HG02973 (cell line): ENCODE measurements around the gene CD84.
"Not testable (repeated sequence)": the region's sequence is repeated elsewhere in the genome, so short reads cannot be mapped to it uniquely, and the experiment has no call there.

Experiments
- ATAC-seq: cut with Tn5 transposase; IDR thresholded peaks from one replicate; pipeline ENCODE4 v1.9.1; 2021; ENCODE audit warnings: moderate library complexity; ENCODE audit not compliant: unreplicated experiment

The CD84 gene

DNA sequence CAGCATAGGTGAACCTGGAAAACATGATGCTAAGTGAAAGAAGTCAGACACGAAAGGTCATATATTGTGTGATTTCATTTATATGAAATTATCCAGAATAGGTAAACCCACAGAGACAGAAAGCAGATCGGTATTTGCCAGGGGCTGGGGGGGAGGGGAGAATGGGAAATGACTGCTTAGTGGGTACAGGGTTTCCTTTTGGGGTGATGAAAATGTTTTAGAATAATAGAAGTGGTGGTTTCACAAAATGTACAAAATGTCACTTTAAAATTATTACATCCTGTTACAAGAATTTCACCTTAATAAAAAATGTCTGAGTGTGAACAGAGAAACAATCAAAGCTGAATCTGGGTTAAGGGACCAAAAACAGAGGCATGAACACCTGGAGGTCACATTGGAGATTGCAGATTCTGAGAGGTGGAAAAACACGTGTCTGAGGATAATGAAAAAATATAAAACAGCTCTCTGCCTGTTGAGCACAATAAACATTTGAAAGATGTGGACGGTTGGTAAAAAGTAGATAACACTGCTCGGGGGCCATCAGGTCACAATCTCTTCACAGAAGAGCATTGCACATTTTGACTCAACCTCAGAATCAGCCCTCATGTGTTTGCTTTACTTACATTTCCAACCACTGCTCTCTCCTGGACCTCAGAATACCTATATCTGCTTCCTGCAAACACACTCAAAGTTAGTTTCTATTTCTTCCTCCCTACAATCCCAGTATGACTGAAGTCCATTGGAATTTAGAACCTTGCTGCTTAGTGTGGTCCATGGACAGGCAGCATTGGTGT, 59.5 kb downstream of the CD84 start:
- no peak for ATAC-seq

DNA sequence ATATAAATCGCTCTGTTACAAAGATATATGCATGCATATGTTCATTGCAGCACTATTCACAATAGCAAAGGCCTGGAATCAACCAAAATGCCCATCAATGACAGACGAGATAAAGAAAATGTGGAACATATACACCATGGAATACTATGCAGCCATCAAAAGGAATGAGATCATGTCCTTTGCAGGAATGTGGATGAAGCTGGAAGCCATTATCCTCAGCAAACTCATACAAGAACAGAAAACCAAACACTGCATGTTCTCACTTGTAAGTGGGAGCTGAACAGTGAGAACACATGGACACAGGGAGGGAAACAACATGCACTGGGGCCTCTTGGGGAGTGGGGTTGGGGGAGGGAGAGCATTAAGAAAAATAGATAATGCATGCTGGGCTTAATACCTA, 61.8 kb downstream of the CD84 start:
- not testable (repeated sequence) for ATAC-seq

DNA sequence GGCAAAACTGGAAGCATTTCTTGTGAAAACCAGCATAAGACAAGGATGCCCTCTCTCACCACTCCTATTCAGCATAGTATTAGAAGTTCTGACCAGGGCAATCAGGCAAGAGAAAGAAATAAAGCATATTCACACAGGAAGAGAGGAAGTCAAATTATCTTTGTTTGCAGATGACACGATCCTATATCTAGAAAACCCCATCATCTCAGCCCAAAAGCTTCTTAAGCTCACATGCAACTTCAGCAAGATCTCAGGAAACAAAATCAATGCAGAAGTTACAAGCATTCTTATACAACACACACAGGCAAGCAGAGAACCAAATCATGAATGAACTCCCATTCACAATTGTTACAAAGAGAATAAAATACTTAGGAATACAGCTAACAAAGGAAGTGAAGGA, 63.4 kb downstream of the CD84 start:
- ATAC-seq = not testable (repeated sequence)

DNA sequence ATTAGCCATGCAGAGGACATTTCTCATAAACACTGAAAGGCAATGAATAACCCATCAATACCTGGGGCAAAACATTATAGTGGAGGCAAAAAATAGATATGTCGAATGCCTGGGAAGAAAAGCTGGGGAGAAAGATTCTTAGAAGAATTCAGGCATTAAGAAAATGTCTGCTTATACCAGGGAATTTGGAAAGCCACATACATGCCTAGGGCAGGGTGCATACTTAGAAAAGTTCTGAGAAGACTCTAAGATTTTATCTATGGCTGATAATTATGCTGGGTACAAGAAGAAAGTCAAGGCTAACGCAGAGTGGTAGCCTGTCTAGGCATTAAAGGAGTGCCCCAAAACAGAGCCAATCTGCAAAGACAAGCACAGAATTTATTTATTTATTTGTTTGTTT, 74.6 kb downstream of the CD84 start:
- ATAC-seq = no peak

DNA sequence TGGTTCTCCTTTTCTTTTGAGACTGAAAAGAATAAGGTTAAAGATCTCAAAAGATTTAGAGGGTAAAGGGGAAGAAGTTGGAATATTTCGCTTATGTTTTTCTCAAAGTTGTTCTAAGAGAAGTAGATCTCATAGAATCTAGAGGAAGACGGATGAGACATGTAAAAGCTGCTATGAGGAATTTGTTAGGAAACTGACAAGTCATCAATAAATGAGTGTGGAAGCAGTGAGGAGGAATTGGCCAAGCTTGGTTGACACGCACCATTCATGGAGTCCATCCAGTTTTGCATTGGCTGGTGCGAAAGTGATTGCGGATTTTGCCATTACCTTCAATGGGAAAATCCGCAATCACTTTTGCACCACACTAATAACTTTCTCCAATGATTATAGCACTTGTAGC, 76.2 kb downstream of the CD84 start:
- ATAC-seq = no peak

DNA sequence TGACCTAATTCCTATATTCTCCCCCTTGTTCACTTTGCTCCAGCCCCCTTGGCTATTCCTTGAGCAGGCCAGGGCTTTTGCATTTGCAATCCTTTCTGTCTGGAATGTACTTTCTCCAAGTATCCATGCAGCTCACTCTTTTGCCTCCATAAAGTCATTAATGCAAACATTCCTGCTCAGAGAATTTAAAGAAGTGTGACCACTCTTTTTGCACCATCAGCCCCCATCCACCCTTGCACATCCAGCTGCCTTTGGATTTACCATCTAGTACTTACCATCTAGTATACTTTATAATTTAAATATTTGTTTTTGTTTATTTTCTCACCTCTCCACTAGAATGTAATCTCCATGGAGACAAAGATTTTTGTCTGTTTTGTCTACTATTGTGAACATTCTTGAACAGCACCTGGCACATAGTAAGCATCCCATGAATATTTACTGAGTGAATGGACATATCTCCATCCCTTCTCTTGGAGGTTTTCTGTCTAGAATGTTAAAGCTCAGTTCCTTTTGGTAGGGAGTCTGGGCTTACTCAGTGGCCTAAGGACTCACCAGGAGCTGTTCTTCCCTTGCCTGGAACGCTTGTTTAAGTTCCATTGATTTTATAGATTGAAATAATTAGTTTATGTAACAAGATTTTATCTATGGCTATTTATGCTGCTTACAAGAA, 78.8 kb downstream of the CD84 start:
- ATAC-seq = no peak

DNA sequence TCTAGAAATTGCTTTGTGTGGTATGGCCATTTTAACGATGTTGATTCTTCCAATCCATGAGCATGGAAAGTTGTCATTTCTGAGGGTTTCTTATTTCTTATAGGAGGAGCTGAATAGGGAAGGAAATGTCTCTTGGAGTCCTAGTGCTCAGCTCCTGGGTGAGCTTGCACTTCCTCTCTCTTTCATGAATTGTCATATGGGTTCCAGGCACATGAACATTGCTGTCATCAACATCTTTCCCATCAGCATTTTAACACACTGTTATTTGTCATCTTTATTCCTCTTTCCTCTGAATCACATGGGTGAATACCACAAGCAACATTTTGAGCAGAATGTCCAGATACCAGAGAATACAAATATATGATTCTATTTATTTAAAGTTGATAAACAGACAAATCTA, 79.7 kb downstream of the CD84 start:
- ATAC-seq = no peak

DNA sequence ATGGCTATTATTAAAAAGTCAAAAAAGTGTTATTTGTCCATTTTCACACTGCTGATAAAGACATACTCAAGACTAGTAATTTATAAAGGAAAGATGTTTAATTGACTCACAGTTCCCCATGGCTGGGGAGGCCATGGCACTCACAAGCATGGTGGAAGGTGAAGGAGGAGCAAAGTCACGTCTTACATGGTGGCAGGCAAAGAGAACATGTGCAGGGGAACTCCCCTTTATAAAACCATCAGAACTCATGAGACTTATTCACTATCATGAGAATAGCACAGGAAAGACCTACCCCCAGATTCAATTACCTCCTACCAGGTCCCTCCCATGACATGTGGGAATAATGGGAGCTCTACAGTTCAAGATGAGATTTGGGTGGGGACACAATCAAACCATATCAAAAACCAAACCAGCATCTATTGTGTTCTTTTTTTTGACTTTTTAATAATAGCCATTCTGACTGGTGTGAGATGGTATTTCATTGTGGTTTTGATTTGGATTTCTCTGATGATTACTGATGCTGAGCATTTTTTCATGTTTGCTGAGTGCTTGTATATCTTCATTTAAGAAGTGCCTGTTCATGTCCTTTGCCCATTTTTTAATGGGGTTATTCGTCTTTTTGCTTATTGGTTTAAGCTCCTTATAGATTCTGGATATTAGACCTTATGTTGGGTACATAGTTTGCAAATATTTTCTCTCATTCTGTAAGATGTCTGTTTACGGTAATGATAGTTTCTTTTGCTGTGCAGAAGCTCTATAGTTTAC, 80.8 kb downstream of the CD84 start:
- ATAC-seq = not testable (repeated sequence)

DNA sequence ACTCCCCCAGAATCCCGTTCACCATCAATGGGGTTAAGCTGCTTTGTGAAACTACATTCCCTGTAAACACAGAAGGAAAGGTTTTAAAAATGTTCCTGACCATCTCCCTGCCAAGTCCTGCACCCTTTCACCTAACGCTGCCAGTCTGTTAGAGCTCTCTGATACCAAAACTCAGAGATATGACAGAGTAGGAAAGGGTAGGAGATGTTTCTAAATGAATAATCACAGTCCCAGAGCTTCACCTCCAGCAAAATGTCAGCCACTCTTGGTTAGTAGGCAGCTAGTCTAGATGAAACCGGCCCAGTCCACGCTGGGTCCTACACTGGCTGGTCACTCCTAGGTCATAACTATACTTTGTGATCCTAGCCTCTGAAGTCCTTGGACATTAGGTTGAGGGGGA, 83.0 kb downstream of the CD84 start:
- no peak for ATAC-seq

DNA sequence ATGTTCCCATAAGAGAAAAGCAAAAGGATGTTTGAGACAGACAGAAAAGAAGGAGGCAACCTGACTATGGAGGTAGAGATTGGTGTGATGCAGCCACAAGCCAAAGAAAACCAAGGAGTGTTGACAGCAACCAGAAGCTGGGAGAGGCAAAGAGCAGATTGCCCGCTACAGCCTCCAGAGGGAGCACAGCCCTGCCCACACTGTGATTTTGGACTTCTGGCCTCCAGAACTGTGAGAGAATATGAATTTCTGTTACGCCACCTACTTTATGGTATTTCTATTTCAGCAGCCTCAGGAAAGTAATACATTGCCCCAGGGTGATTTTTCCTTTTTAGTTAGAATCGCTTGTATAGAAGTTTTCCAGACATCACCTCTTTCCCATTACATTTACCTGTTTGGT, 84.7 kb downstream of the CD84 start:
- no peak for ATAC-seq

DNA sequence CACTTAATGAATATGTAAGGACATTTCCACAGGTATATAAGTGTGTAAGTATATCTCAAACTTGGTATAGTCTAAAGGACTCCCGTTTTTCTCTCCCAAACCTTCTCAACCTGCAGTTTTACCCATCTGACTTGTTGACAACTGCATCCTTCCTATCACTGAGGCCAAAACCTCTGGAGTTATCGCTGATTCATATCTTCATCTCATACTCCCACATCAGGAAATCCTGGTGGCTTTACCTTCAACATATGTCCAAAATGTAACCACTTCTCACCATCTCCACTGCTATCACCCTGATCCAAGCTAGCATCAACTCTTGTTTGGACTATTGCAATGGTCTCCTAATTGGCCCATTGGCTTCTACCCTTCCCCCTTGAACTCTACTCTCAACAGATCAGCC, 86.7 kb downstream of the CD84 start:
- no peak for ATAC-seq

DNA sequence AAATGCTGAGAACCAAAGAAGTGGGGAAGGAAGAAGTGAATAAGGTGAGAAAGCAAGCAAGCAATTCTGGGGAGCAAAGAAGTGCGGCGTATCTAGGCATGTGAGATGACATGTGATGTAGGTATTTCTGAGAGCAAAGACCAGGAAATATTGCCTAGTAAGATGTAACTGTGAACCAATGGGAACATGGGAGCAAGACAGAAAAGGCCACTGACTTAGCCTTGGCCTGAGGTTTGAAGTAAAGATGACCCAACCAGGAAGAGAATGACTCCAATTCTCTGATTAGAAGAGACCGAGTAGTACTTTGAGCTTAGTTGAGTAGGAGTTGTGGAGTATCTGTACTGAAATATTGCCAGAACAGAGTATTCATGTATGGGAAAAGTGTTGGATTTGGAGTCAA, 87.3 kb downstream of the CD84 start:
- ATAC-seq = no peak
